Parathyroid adenoma (tissue), 2 donors: ENCODE results near the gene ORM1.

Experiments
- H2AFZ ChIP-seq: fragments of 300-600 bp; sonication (generic); one replicate; pipeline ENCODE4 v1.7.0; 2017; ENCODE audit warnings: antibody characterized with exemption, mild to moderate bottlenecking
- H3K27ac ChIP-seq: fragments of 300-600 bp; sonication (generic); one replicate; pipeline ENCODE4 v1.7.0; 2017
- H3K27me3 ChIP-seq: fragments of 300-600 bp; sonication (generic); one replicate; pipeline ENCODE4 v1.7.0; 2017; ENCODE audit warnings: low read length; ENCODE audit not compliant: control insufficient read depth, insufficient read depth
- H3K36me3 ChIP-seq: fragments of 300-600 bp; sonication (generic); one replicate; pipeline ENCODE4 v1.7.0; 2017; ENCODE audit warnings: low read length; ENCODE audit not compliant: control insufficient read depth, insufficient read depth
- H3K4me1 ChIP-seq: fragments of 300-600 bp; sonication (generic); one replicate; pipeline ENCODE4 v1.7.0; 2017; ENCODE audit warnings: control low read depth
- H3K4me2 ChIP-seq: fragments of 300-600 bp; sonication (generic); one replicate; pipeline ENCODE4 v1.7.0; 2017; ENCODE audit warnings: low read length
- H3K4me3 ChIP-seq: fragments of 300-600 bp; sonication (generic); one replicate; pipeline ENCODE4 v1.7.0; 2017; ENCODE audit warnings: low read depth, low read length
- H3K79me2 ChIP-seq: fragments of 300-600 bp; sonication (generic); one replicate; pipeline ENCODE4 v1.7.0; 2017; ENCODE audit warnings: control low read depth
- H3K9ac ChIP-seq: fragments of 300-600 bp; sonication (generic); one replicate; pipeline ENCODE4 v1.7.0; 2017; ENCODE audit warnings: mild to moderate bottlenecking
- H3K9me3 ChIP-seq: fragments of 300-600 bp; sonication (generic); one replicate; pipeline ENCODE4 v1.7.0; 2017; ENCODE audit warnings: low read length; ENCODE audit not compliant: control insufficient read depth
- TF ChIP-seq, protein P1 (sequence below): fragments of 300-600 bp; sonication (generic); IDR thresholded peaks from one replicate; pipeline ENCODE4 v1.7.0; 2017; ENCODE audit warnings: antibody characterized with exemption, mild to moderate bottlenecking
- donor health status: primary hyperparathyroidism.

The ORM1 gene

DNA sequence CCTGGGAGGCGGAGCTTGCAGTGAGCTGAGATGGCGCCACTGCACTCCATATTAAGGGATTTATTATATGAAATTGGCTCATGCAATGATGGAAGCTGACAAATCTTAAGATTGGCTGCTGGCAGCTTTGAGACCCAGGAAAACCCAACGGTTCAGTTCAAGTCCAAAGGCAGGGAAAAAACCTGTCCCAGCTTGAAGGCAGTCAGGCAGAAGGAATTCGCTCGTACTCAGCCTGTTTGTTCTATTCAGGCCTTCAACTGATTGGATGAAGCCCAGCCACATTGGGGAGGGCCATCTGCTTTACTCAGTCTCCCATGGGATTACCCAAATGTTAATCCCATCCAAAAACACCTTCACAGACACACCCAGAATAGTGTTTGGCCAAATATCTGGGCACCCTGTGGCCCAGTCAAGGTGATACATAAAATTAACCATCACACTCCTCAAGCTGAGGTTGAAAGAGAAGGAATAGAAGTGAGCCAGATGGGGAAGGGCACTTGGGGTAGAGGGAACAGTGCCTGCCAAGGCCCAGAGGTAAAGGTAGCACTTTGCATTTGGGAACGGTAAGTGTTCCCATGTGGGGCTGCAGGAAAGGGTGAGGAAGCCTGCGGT, 8.5 kb upstream of the ORM1 start:
- no peak overlapping the region for H3K9ac ChIP-seq
- no peaks in the 10 kb centered on the region for H3K27me3 ChIP-seq
- no peak overlapping the region for H2AFZ ChIP-seq
- no peak overlapping the region for H3K4me2 ChIP-seq
- H3K79me2 ChIP-seq: no peaks in the 10 kb centered on the region
- no peak overlapping the region for H3K27ac ChIP-seq
- H3K36me3 ChIP-seq: no peaks in the 10 kb centered on the region
- no peaks in the 10 kb centered on the region for H3K4me1 ChIP-seq
- TF ChIP-seq, protein P1, sequence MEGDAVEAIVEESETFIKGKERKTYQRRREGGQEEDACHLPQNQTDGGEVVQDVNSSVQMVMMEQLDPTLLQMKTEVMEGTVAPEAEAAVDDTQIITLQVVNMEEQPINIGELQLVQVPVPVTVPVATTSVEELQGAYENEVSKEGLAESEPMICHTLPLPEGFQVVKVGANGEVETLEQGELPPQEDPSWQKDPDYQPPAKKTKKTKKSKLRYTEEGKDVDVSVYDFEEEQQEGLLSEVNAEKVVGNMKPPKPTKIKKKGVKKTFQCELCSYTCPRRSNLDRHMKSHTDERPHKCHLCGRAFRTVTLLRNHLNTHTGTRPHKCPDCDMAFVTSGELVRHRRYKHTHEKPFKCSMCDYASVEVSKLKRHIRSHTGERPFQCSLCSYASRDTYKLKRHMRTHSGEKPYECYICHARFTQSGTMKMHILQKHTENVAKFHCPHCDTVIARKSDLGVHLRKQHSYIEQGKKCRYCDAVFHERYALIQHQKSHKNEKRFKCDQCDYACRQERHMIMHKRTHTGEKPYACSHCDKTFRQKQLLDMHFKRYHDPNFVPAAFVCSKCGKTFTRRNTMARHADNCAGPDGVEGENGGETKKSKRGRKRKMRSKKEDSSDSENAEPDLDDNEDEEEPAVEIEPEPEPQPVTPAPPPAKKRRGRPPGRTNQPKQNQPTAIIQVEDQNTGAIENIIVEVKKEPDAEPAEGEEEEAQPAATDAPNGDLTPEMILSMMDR: no peak
- no peak overlapping the region for H3K4me3 ChIP-seq
- no peaks in the 10 kb centered on the region for H3K9me3 ChIP-seq

DNA sequence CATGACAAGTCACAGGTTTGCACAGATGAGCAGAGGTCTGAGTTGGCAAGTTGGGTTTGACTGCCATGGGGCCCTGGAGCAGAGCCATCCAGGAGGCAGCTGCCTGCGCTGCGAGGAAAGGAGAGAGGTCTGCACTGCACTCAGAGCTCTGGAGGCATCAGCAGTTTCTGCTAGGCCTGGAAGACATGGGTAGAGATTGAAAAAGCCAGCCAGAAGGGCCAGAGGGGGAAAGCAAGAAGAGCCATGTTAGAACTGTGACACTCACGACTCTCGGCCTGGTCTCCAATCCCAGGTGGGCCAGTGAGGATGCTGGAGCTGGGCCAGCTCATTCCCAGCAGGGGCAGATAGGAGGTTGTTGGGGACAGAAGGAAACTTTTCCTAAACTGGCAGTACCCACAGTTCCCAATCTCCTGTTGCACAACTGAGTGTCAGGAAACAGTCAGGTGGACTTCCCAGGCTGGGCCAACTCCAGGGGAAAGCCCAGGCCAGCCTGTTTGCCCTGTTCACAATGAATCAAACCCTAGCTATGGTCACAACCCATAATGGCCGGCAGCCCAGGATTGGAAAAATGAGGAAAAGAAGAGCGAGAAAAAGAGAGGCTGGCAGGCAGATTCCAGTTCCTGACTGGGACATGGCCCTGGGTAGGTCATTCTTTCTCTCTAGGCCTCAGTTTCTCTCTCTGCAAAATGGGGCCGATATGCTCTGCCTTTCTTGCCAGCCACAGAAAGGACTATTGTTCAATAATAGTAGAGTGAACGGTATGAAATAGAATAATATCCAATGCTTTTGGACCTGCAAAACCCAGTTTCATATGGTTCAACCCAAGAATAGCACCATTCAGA, 7.8 kb upstream of the ORM1 start:
- no peaks in the 10 kb centered on the region for H3K4me1 ChIP-seq
- no peak overlapping the region for H3K27ac ChIP-seq
- TF ChIP-seq, protein P1: no peak

DNA sequence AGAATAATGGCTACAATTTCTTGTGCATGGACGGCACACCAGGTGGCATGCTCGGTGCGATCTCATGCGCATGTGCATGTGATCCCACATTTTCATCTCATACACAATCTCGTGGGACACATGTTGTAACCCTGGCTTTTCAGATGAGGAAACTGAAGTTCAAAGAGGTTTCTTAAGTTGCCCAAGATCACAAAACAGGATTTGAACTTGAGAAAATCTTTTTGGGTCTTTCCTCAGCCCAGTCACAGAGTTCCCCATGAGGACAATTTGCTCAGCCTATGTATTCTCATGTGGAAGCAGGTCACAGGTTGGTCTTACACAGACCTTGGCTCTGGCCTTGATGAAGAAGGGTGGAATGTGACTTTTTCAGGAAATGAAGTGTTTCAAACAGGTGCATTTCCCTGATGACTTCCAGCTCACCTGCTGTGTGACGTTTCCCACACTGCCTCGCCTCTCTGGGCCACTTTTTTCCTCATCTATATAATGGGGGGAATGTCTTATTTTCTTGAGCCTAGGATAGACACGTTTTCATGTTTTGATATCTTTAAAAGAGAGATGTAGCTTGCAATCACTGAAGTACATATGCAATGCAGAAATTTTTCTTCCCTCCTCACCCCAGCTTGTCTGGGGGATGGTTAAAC, 7.1 kb upstream of the ORM1 start:
- Histone ChIP-seq H3K4me1 (no peaks in the 10 kb centered on the region), H3K27me3 (no peaks in the 10 kb centered on the region), H2AFZ (no peak overlapping the region), H3K27ac (no peak overlapping the region), H3K4me3 (no peak overlapping the region), H3K4me2 (no peak overlapping the region), H3K79me2 (no peaks in the 10 kb centered on the region), H3K36me3 (no peaks in the 10 kb centered on the region), H3K9me3 (no peaks in the 10 kb centered on the region), H3K9ac (no peak overlapping the region)
- TF ChIP-seq, protein P1: no peak

More for the DNA sequence above, 7.8 kb upstream of the ORM1 start:
- Histone ChIP-seq H3K4me3 (no peak overlapping the region), H3K9me3 (no peaks in the 10 kb centered on the region), H3K27me3 (no peaks in the 10 kb centered on the region), H2AFZ (no peak overlapping the region), H3K4me2 (no peak overlapping the region), H3K36me3 (no peaks in the 10 kb centered on the region), H3K79me2 (no peaks in the 10 kb centered on the region), H3K9ac (no peak overlapping the region)

DNA sequence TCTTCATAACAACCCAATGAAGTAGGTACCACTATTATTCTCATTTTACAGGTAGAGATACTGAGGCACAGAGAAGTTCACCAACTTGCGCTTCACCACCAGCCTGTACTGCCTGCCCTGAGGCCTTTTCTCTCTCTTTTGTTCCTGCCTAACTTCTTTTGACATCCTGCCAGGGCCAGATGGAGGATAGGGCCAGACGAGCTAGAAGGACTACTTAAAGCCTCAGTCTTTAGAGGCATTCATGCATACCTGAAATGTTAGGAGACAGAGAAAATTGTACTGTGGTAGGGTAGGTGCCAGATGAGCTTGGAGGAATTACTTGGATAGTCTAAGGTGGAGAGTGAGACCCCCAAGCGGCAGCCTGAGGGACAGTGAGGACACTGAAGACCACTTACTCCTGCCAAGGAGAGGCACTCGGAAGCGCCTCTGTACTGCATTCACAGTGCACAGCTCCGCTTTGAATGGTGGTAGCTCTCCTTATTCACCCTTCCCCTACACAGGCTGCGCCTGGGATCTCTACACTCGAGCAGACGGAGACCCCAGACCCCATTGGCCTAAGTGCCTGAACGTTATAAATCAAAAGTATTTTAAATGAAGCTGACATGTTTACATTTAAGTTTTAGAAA, 6.2 kb upstream of the ORM1 start:
- Histone ChIP-seq H3K27ac (no peak overlapping the region), H3K79me2 (no peaks in the 10 kb centered on the region), H3K4me3 (no peak overlapping the region), H3K9ac (no peak overlapping the region), H3K4me2 (no peak overlapping the region), H3K9me3 (no peaks in the 10 kb centered on the region), H3K4me1 (no peaks in the 10 kb centered on the region), H3K36me3 (no peaks in the 10 kb centered on the region), H3K27me3 (no peaks in the 10 kb centered on the region), H2AFZ (no peak overlapping the region)
- TF ChIP-seq, protein P1: no peak
